GM11168 (cell line): ENCODE measurements around the gene BPIFB6.

Experiments used
- in situ Hi-C: fragments of 300-500 bp; cut with MboI; formaldehyde crosslinking; loops from one replicate; pipeline ENCODE4 v1.12.0; 2022; ENCODE audit warnings: low sequenced_read_pairs; ENCODE audit not compliant: unreplicated experiment

BPIFB6 gene

DNA sequence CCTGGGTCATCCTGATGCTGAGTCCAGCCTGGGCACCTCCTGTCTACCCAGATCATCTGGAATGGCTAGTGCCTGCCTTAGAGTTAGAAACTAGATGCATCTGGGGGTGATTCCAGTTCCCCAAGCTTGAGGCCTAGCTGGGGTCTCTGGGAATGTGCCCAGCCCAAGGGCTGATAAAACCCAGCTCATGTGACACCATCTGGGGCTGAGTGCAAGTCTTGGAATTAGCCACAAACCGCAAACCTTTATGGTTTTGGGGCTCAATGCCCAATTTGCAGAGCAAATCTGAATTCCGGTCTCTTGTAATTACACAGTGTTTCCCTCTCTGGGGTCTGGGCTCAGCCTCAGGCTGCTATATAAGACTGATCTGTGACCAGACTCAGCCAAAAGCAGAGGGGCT is 47.8 kb downstream of the BPIFB6 start, which contains the start of gene BPIFB4:
Gene BPIFB4, plus strand, starts transcription at position 385 of the 400 bp plus-strand sequence. CDS start 1,884 bp downstream, outside the sequence.
- in situ Hi-C loops: no loop called here

DNA sequence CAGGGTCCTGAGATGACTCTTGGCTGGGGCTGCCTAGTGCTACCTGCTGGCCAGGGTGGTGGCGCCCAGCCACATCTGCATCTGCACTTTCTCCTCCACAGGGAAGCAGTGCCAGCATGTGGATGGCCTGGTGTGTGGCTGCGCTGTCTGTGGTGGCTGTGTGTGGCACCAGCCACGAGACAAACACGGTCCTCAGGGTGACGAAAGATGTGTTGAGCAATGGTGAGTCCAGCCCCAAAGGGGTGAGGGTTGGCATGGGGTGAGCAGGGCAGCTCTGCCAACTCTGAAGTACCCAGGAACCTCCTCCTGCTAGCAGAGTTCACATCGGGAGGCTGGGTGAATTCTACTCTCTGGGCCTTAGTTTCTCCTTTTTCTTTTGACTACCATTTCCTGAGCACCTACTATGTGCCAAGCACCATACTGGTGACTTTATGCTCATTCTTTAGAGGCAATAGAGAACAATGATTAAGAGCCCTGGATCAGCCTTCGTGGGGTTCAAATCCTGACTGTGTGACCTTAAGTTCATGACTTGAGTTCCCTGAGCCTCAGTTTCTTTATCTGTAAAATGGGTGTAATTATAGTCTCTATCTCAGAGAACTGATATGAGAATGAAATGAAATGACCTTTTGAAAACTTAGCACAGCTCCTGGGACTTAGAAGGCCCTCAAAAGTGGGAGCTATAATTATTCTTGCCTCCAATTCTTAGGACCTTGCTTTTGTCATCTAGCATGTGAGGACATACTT is 50.1 kb downstream of the BPIFB6 start:
- in situ Hi-C loops: no loop called here

DNA sequence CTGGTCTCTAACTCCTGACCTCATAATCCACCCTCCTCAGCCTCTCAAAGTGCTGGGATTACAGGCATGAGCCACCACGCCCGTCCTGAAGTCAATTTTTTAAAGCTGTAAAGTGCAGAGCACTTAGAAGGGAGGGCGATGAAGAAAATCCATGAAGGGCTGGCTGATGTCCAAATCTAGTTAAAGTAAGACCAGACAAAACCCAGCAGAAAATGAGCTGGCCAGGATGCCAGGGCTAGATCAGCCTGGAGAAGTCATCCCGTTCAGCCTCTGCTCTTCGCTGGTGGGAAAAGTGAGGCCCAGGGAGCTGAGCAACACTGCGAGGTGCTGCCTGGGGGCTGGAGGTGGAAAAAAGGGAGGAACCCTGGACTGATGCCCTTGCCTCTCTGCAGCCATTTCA is 51.1 kb downstream of the BPIFB6 start:
- in situ Hi-C loops: no loop called here

DNA sequence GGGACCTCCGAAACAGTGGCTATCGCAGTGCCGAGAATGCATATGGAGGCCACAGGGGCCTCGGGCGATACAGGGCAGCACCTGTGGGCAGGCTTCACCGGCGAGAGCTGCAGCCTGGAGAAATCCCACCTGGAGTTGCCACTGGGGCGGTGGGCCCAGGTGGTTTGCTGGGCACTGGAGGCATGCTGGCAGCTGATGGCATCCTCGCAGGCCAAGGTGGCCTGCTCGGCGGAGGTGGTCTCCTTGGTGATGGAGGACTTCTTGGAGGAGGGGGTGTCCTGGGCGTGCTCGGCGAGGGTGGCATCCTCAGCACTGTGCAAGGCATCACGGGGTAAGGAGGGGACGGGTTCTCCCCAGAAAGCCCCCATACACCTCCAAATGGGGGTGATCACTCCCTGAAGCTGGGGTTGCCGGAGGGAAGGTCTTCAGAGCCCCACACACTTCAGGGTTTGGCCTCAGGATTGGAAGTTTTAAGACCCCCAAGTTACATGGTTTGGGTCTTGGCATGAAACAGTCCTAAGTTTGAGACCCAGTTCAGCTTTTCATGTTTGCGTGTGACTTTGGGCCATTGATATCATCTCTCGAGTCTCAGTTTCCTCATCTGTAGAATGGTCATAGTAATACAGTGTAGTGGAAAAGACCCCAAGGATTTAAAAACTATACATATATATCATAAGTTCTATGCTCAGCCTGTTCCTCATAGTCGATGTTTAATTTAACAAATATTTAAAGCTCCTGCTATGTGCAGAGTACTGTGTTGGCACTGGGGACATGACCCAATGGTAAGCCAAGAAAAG is 52.3 kb downstream of the BPIFB6 start:
- in situ Hi-C loops: no loop called here

DNA sequence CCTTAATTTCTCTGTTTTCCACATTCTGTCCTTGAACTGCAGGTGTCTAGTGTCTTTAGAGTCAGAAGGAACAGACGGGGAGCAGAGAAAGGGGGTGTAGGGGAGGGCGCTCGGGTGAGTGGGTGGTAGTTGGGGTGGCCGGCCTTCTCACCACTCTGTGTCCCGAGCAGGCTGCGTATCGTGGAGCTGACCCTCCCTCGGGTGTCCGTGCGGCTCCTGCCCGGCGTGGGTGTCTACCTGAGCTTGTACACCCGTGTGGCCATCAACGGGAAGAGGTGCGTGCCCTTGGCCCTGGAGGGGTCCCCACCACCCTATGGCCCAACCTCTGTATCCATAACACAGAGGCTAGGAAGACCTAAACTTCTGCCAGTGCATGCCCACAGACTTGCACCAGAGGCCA is 53.3 kb downstream of the BPIFB6 start:
- in situ Hi-C loops: no loop called here

DNA sequence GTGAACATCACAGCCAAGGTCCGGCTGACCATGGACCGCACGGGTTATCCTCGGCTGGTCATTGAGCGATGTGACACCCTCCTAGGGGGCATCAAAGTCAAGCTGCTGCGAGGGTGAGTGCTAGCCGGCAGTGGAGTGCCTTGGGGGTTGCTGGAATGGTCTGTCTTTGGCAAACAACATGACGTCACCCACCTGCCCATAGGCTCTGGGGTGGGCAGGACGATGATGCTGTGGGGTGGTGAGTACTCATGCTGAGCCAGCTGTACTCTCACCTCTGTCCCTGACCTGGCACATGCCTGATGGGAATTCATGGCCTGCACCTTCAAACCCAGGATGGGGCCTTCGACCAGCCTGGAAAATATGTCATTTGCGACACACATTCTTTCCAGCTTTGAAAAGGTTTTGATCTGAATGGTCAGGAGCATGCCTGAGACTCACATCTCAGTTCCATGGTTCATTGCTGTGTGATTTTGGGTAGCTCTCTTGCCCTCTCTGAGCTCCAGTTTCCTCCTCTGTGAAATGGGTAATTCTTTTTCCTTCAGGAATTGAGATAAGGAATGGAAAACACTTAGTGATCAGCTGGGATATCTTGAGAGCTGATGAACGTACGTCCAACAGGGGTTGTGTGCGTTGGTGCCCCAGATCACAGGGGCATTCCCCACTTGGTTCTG is 54.7 kb downstream of the BPIFB6 start:
- in situ Hi-C loops: no loop called here

DNA sequence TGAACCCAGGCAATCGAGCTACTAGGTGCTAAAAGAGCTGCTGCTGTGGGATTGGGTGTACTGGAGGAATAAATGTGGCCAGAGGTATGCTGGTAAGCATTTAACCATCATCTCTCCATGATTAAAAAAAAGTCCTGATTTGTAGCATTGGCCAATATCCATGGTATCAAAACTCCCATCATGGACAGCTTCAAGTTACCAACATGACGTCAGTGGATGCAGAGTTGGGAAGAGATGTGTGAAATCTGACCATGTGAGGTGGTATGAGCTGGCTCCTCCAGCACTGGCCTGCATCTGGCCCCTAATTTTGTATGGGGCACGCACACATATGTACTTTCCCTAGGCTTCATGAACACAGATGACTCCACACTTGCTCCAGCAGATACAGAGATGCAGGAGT is 59.7 kb downstream of the BPIFB6 start:
- in situ Hi-C loops: no loop called here

DNA sequence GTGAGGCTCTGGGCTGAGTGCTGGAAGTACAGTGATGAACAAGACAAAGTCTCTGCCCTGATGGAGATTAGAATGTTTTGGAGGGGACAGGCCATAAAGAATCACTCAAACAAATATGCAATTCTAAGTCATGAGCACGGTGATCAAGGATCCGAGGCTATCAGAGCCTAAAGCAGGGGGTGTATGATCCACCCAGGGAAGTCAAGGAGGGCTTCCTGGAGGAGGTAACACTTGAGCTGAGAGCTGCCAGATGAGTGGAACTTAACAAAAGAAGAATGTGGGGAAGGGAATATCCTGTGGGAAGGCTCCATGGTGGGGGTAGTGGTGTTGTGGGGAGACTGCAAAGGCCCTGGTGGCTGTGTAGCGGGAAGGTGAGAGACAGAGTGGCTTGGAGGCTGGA is 60.2 kb downstream of the BPIFB6 start:
- in situ Hi-C loops: no loop called here

DNA sequence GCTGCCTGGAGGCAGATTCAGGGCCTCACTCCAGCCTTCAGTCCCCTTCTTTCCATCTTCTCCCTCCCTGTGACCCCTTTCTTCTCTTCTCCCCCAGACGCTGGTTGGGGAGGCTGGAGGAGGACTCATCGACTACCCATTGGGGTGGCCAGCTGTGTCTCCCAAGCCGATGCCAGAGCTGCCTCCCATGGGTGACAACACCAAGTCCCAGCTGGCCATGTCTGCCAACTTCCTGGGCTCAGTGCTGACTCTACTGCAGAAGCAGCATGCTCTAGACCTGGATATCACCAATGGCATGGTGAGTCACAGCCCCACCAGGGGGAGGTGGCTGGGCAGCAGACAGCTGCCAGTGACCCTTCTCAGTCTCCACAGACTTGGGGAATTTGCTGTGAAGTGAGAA is 60.9 kb downstream of the BPIFB6 start:
- in situ Hi-C loops: no loop called here

DNA sequence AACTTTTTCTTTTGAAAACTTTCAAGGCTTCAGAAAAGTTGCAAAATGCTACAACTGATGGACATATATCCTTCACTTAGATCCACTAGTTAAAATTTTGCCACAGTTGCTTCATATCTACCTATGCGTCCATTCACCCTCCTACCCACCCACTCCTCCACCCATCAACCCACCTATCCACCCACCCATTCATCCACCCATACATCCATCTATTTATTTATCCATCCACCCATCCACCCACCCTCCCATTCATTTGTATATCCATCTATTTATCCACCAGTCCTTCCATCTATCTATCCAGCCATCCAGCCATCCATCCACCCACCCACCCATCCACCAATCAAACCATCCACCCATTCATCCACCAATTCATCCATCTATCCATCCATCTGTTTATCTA is 61.6 kb downstream of the BPIFB6 start:
- in situ Hi-C loops: no loop called here

DNA sequence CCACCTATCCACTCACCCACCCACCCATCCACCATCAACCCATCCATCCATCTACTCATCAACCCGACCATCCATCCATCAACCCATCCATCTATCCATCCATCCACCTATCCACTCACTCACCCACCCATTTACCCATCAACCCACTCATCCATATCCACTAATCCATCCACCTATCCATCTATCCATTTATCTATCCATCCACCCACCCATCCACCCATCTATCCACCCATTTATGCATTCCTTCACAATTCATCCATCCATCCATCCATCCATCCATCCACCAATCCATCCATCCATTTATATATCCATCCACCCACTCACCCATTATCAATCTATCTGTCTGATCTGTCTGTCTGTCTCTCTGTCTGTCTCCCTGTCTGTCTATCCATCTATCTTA is 62.1 kb downstream of the BPIFB6 start:
- in situ Hi-C loops: no loop called here
